BJ (cell line): Measurements from ENCODE around the gene UGT1A8. TPM values are rescaled to one million over a fixed set of nuclear protein-coding genes. Genes with fewer than 3 reads are reported as not detected.

Experiments used
- CTCF ChIA-PET: fragments of 350-600 bp; formaldehyde crosslinking; extraction: SDS; loops from one replicate; lab custom pipeline; 2021; ENCODE audit warnings: antibody characterized with exemption, inconsistent platforms; lab: Yijun Ruan, JAX
- POLR2A ChIA-PET: fragments of 300-600 bp; sonication (Branson Sonifier 250); formaldehyde crosslinking; extraction: SDS; loops from one replicate; lab custom pipeline; 2021; ENCODE audit warnings: antibody characterized with exemption; lab: Charles Lee
- DNase-seq: peaks from one replicate; pipeline ENCODE4 v3.0.0-alpha.2; 2011; ENCODE audit warnings: low read depth
- H3K27me3 ChIP-seq: 2 replicates; pipeline ENCODE4 v1.6.0; 2011; ENCODE audit warnings: low read length; ENCODE audit not compliant: control insufficient read depth, insufficient read depth
- H3K36me3 ChIP-seq: 2 replicates; pipeline ENCODE4 v1.5.1; 2011; ENCODE audit warnings: low read length; ENCODE audit not compliant: control insufficient read depth, insufficient read depth
- H3K4me3 ChIP-seq: 2 replicates; pipeline ENCODE4 v1.5.1; 2011; ENCODE audit warnings: low read depth, mild to moderate bottlenecking, control low read depth, low read length
- polyA plus RNA-seq: library from polyadenylated mRNA; depleted of rRNA; stranded (reverse); fragments of >200 nt; gene quantifications from 2 replicates; pipeline ENCODE4 v1.2.3, GENCODE V29; 2011
- TF ChIP-seq, protein P1 (sequence below): IDR thresholded peaks from 2 replicates; pipeline ENCODE4 v1.5.1; 2011; ENCODE audit warnings: low read depth, mild to moderate bottlenecking, control low read depth, inconsistent platforms, low read length, moderate library complexity; ENCODE audit not compliant: insufficient read depth

UGT1A8 gene
- polyA plus RNA-seq, 1 experiment, result not detected

DNA sequence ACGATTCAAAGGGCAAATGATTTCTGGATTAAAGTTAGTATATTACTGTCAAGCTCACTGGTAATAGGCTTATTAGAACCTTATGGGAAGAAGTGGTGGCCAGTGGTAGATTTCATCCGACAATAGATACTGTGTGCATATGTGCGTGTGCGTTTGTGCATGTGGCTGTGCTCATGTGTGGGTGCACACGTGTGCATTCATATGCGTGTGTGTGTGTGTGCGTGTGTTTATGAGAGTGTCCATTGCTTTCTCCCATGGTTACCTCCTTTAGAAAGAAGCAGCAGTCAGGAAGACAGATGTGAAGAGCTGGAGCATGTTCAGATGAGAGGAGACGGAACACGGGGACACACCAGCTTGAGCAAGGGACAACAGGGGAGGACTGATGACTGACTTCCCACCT, 151.8 kb downstream of the UGT1A8 start:
- Histone ChIP-seq H3K4me3 (no peak overlapping the region), H3K36me3 (no peaks in the 10 kb centered on the region), H3K27me3 (no peaks in the 10 kb centered on the region)
- TF ChIP-seq, protein P1, sequence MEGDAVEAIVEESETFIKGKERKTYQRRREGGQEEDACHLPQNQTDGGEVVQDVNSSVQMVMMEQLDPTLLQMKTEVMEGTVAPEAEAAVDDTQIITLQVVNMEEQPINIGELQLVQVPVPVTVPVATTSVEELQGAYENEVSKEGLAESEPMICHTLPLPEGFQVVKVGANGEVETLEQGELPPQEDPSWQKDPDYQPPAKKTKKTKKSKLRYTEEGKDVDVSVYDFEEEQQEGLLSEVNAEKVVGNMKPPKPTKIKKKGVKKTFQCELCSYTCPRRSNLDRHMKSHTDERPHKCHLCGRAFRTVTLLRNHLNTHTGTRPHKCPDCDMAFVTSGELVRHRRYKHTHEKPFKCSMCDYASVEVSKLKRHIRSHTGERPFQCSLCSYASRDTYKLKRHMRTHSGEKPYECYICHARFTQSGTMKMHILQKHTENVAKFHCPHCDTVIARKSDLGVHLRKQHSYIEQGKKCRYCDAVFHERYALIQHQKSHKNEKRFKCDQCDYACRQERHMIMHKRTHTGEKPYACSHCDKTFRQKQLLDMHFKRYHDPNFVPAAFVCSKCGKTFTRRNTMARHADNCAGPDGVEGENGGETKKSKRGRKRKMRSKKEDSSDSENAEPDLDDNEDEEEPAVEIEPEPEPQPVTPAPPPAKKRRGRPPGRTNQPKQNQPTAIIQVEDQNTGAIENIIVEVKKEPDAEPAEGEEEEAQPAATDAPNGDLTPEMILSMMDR, result no peak
- ChIA-PET CTCF (no interaction called here), POLR2A (no interaction called here)
- no peak for DNase-seq

DNA sequence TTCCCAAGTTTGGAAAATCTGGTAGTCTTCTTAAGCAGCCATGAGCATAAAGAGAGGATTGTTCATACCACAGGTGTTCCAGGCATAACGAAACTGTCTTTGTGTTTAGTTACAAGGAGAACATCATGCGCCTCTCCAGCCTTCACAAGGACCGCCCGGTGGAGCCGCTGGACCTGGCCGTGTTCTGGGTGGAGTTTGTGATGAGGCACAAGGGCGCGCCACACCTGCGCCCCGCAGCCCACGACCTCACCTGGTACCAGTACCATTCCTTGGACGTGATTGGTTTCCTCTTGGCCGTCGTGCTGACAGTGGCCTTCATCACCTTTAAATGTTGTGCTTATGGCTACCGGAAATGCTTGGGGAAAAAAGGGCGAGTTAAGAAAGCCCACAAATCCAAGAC, 154.7 kb downstream of the UGT1A8 start:
- ChIA-PET POLR2A (no interaction called here), CTCF (no interaction called here)
- TF ChIP-seq, protein P1, result no peak
- no peaks in the 10 kb centered on the region for H3K27me3 ChIP-seq
- H3K36me3 ChIP-seq, result no peaks in the 10 kb centered on the region
- H3K4me3 ChIP-seq, result no peak overlapping the region
- no peak for DNase-seq

DNA sequence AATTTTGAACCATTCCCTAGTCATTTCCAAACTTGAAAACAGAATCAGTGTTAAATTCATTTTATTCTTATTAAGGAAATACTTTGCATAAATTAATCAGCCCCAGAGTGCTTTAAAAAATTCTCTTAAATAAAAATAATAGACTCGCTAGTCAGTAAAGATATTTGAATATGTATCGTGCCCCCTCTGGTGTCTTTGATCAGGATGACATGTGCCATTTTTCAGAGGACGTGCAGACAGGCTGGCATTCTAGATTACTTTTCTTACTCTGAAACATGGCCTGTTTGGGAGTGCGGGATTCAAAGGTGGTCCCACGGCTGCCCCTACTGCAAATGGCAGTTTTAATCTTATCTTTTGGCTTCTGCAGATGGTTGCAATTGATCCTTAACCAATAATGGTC, 155.2 kb downstream of the UGT1A8 start:
- TF ChIP-seq, protein P1, result no peak
- no peaks in the 10 kb centered on the region for H3K36me3 ChIP-seq
- ChIA-PET POLR2A (no interaction called here), CTCF (no interaction called here)
- DNase-seq, result no peak
- no peaks in the 10 kb centered on the region for H3K27me3 ChIP-seq
- no peak overlapping the region for H3K4me3 ChIP-seq

DNA sequence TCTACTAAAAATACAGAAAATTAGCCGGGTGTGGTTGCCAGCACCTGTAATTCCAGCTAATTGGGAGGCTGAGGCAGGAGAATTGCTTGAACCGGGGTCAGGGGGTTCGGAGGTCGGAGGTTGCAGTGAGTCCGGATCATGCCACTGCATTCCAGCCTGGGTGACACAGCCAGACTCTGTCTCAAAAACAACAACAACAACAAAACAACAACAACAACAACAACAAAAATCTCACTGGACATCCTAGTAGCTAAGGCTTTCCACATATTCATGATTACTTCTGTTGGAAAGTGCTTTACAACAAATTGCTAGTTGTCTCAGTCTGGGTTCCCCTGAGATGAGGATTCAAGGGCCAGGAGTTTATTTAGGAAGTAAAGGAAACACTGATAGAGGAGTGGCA, 156.4 kb downstream of the UGT1A8 start:
- DNase-seq, result no peak
- TF ChIP-seq, protein P1, result no peak
- ChIA-PET CTCF (no interaction called here), POLR2A (no interaction called here)
- no peak overlapping the region for H3K4me3 ChIP-seq
- no peaks in the 10 kb centered on the region for H3K36me3 ChIP-seq
- no peaks in the 10 kb centered on the region for H3K27me3 ChIP-seq

DNA sequence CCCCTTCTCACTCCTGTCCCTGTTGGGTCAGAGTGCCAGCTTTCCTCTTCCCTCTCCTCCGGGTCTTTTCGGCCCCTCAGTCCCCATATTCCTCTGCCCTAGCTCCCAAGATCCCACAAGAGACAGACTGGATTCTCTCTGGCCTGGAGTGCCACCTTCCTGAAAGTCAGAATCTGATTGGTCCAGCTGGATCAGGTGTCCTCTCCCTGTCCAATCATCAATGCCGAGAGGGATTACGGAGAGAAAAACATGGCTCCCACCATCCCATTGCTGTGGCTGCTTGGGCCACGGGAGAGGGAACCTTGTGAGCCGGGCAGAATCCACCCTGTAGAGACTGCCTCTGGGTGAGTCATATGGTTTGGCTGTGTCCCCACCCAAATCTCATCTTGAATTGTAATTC, 158.0 kb downstream of the UGT1A8 start:
- TF ChIP-seq, protein P1, result no peak
- DNase-seq, result no peak
- Histone ChIP-seq H3K27me3 (no peaks in the 10 kb centered on the region), H3K4me3 (no peak overlapping the region), H3K36me3 (no peaks in the 10 kb centered on the region)
- ChIA-PET CTCF (interaction anchor here (0.6 kb wide), 1 partner anchor 14 kb away, joined by 3 read pairs; no protein-coding TSS in a partner anchor), POLR2A (no interaction called here)
